SK-N-SH (cell line): Measurements from ENCODE around the gene ASB7. TPM values are rescaled to one million over a fixed set of nuclear protein-coding genes. Genes with fewer than 3 reads are reported as not detected.
"Not testable (repeated sequence)": the region's sequence is repeated elsewhere in the genome, so short reads cannot be mapped to it uniquely, and the experiment has no call there.

ENCODE experiments used
- CTCF ChIA-PET: fragments of 300-600, 350-600 bp; formaldehyde crosslinking; extraction: SDS; loops from one replicate; lab custom pipeline; 2021; lab: Yijun Ruan, JAX
- POLR2A ChIA-PET: fragments of 350-600 bp; sonication (Branson Sonifier 250); formaldehyde crosslinking; extraction: SDS; loops from one replicate; lab custom pipeline; 2020; ENCODE audit warnings: antibody characterized with exemption, inconsistent platforms; lab: Yijun Ruan, JAX
- DNase-seq: peaks from one replicate; pipeline ENCODE4 v3.0.0; 2012
- H2AFZ ChIP-seq: fragments of 200-600 bp; sonication (generic); 2 replicates; pipeline ENCODE4 v1.8.1; 2016; ENCODE audit warnings: antibody characterized with exemption, mild to moderate bottlenecking, low read depth
- H3F3A ChIP-seq: fragments of 200-600 bp; sonication (generic); replicated peaks from 2 replicates; pipeline ENCODE3; 2016; ENCODE audit warnings: antibody characterized with exemption, mild to moderate bottlenecking; ENCODE audit not compliant: insufficient read depth
- H3K27ac ChIP-seq, 2 experiments: fragments of 200-500 bp in 1 of 2; fragments of 200-600 bp in 1 of 2; sonication (Bioruptor generic) in 1 of 2; sonication (generic), shearing (Covaris generic) in 1 of 2; 2 replicates each; pipeline versions ENCODE4 v1.5.1 to v1.6.1; 2014 to 2016; ENCODE audit warnings: low read depth in 2 of 2, inconsistent platforms in 1 of 2, low read length in 1 of 2, mild to moderate bottlenecking in 1 of 2, mixed read lengths in 1 of 2
- H3K27me3 ChIP-seq: fragments of 200-600 bp; sonication (generic), shearing (Covaris generic); 2 replicates; pipeline ENCODE4 v1.6.1; 2016; ENCODE audit warnings: mixed run types; ENCODE audit not compliant: insufficient read depth
- H3K36me3 ChIP-seq, 2 experiments: fragments of 200-500 bp in 1 of 2; fragments of 200-600 bp in 1 of 2; sonication (Bioruptor generic) in 1 of 2; sonication (generic) in 1 of 2; replicated peaks in 1 of 2; 2 replicates each; pipeline versions ENCODE3 to v1.5.1; 2014 to 2016; ENCODE audit warnings: low read length in 1 of 2, mild to moderate bottlenecking in 1 of 2; ENCODE audit not compliant: insufficient read depth in 2 of 2, control insufficient read depth in 1 of 2
- H3K4me1 ChIP-seq, 2 experiments: fragments of 200-500 bp in 1 of 2; fragments of 200-600 bp in 1 of 2; sonication (Bioruptor generic) in 1 of 2; sonication (generic), shearing (Covaris generic) in 1 of 2; 2 replicates each; pipeline versions ENCODE4 v1.5.1 to v1.6.1; 2014 to 2016; ENCODE audit warnings: low read depth in 1 of 2, low read length in 1 of 2, mixed run types in 1 of 2; ENCODE audit not compliant: insufficient read depth in 2 of 2, control insufficient read depth in 1 of 2
- H3K4me2 ChIP-seq: fragments of 200-600 bp; sonication (generic), shearing (Covaris generic); 2 replicates; pipeline ENCODE4 v1.6.1; 2017; ENCODE audit warnings: mixed run types
- H3K4me3 ChIP-seq, 2 experiments: fragments of 200-500 bp in 1 of 2; fragments of 200-600 bp in 1 of 2; sonication (Bioruptor generic) in 1 of 2; sonication (generic), shearing (Covaris generic) in 1 of 2; 2 replicates each; pipeline versions ENCODE4 v1.5.1 to v1.8.1; 2014 to 2016; ENCODE audit warnings: low read depth in 2 of 2, inconsistent platforms in 1 of 2, low read length in 1 of 2, mild to moderate bottlenecking in 1 of 2, mixed read lengths in 1 of 2, moderate library complexity in 1 of 2
- H3K79me2 ChIP-seq: fragments of 200-600 bp; sonication (generic); 2 replicates; pipeline ENCODE4 v1.8.1; 2017; ENCODE audit warnings: mild to moderate bottlenecking; ENCODE audit not compliant: insufficient read depth
- H3K9ac ChIP-seq: fragments of 200-600 bp; sonication (generic); 2 replicates; pipeline ENCODE4 v1.6.1; 2017; ENCODE audit warnings: mixed run types
- H3K9me2 ChIP-seq: fragments of 200-600 bp; sonication (generic); 2 replicates; pipeline ENCODE4 v1.6.1; 2017; ENCODE audit warnings: mixed run types
- H3K9me3 ChIP-seq: fragments of 200-600 bp; sonication (generic); 2 replicates; pipeline ENCODE4 v1.6.1; 2017; ENCODE audit warnings: mixed run types, mild to moderate bottlenecking, moderate library complexity
- H4K20me1 ChIP-seq: fragments of 200-600 bp; sonication (generic); 2 replicates; pipeline ENCODE4 v1.6.1; 2017; ENCODE audit warnings: mild to moderate bottlenecking, mixed run types; ENCODE audit not compliant: insufficient read depth
- CHD2 ChIP-seq: fragments of 150-350 bp; IDR thresholded peaks from 2 replicates; pipeline ENCODE4 v1.6.1; 2018; ENCODE audit warnings: low read length; ENCODE audit not compliant: partially characterized antibody
- CTCF ChIP-seq: fragments of 200-600 bp; sonication (generic); IDR thresholded peaks from 2 replicates; pipeline ENCODE4 v1.6.1; 2017; ENCODE audit warnings: antibody characterized with exemption, mild to moderate bottlenecking, moderate library complexity
- FOXJ3 ChIP-seq: sonication (generic); formaldehyde crosslinking; IDR thresholded peaks from 2 replicates; pipeline ENCODE4 v1.5.1; 2020; ENCODE audit warnings: mild to moderate bottlenecking, missing genetic modification reagents
- JUND ChIP-seq: IDR thresholded peaks from 2 replicates; pipeline ENCODE4 v1.4.0; 2012
- NRF1 ChIP-seq: IDR thresholded peaks from 2 replicates; pipeline ENCODE4 v1.6.1; 2012; ENCODE audit warnings: low read depth, mild to moderate bottlenecking, low read length
- POLR2AphosphoS5 ChIP-seq: IDR thresholded peaks from 2 replicates; pipeline ENCODE4 v1.6.1; 2012; ENCODE audit warnings: low read depth, low read length
- RAD21 ChIP-seq: IDR thresholded peaks from 2 replicates; pipeline ENCODE4 v1.6.1; 2012; ENCODE audit warnings: mild to moderate bottlenecking, low read length
- RCOR1 ChIP-seq: fragments of 150-350 bp; IDR thresholded peaks from 2 replicates; pipeline ENCODE4 v1.6.1; 2017; ENCODE audit warnings: antibody characterized with exemption, low read length
- SMC3 ChIP-seq: IDR thresholded peaks from 2 replicates; pipeline ENCODE4 v1.6.1; 2012; ENCODE audit warnings: low read depth, low read length, improper control_type of control experiment
- USF2 ChIP-seq: fragments of 150-350 bp; IDR thresholded peaks from 2 replicates; pipeline ENCODE4 v1.6.1; 2017; ENCODE audit warnings: antibody characterized with exemption, low read length, low read depth, borderline replicate concordance
- WGBS: methylation state at CpG from one replicate; pipeline ENCODE4 v1.1.6; 2017; ENCODE audit warnings: low lambda C conversion rate; 5-methylcytosine and 5-hydroxymethylcytosine counted together
- polyA plus RNA-seq, 3 experiments: library from polyadenylated mRNA; depleted of rRNA; stranded (reverse); fragments of >200 nt; gene quantifications; 2 replicates each; pipeline ENCODE4 v1.2.3, GENCODE V29; 2012

ASB7 gene
- polyA plus RNA-seq, 1 of the 3 experiments (the other 2 are of a cell fraction) = 6.1 TPM

DNA sequence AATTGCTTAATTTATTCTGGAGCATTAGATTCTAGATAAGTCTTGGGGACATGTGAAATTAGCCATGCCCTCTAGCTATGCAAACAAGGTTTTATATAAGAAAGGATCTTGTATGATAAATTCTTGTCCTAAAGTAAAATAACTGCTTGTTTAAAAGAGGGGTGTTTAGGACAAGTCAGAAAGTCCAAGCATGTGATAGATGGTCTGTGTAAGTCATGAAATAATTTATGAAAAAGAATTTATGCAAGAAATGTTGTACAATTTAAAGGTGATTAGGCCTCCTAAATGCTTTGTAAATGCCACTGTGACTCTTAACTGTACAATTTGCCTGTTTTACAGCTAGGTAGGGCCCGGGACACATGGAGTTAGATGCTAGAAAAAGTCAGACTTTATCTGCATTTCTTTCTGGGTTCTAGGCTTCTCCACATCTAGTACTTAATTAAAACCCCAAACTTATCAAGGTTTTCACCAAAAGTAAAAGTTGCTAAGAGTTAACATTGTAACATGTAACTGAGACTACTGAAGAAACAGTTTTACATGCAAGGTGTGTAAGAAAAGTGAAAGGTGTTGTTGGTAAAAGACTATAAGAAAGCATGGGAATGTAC lies 13.6 kb upstream of the ASB7 start:
- Histone ChIP-seq H3K36me3 (peaks cover 6 to 16% of the 10 kb centered on the region in 2 experiments), H3K9ac (no peak overlapping the region), H3K79me2 (peaks cover 44% of the 10 kb centered on the region), H3F3A (no peaks in the 10 kb centered on the region), H3K27ac (no peak overlapping the region), H4K20me1 (no peaks in the 10 kb centered on the region), H3K4me3 (no peak overlapping the region), H3K27me3 (no peaks in the 10 kb centered on the region), H2AFZ (no peak overlapping the region), H3K9me3 (peaks cover 22% of the 10 kb centered on the region; the same call in 1 of the 2 replicates), H3K4me1 (no peaks in the 10 kb centered on the region), H3K4me2 (no peak overlapping the region), H3K9me2 (no peaks in the 10 kb centered on the region)
- ChIA-PET CTCF (interaction anchor here (0.7 to 1.6 kb wide), 5 partner anchors 16 to 239 kb away, joined by 3 to 5 read pairs (median 3); no protein-coding TSS in a partner anchor), POLR2A (no interaction called here)
- WGBS = 67% methylated on average over 1 of the region's 1 CpG
- TF ChIP-seq POLR2AphosphoS5 = no peak
- TF ChIP-seq FOXJ3 (CRISPR knock-in tag) = no peak
- no peak for DNase-seq

DNA sequence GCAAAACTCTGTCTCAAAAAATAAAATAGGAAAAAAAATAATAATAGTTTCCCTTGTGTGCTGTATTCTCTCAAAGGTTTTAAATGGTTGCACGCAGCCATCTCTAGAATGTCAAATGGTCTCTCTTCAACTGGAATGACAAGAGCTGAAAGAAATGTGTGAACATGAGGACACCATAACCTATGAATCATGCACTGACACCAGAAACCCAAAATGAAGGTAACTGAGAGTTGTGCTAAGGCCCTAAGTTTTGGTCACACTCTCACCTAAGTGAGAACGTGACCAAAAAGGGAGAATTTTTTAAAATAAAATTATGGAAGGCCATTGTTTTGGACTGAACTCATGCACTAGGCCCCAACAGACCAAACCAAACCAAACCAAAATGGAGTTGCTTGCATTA lies 11.2 kb upstream of the ASB7 start:
- peaks cover 0 to 23% of the 10 kb centered on the region in 2 experiments for H3K36me3 ChIP-seq
- H3F3A ChIP-seq, H3K4me3 ChIP-seq, POLR2A ChIA-PET, H3K27ac ChIP-seq, DNase-seq, H4K20me1 ChIP-seq, H3K9ac ChIP-seq, H3K27me3 ChIP-seq, H3K9me2 ChIP-seq, H3K4me2 ChIP-seq, H3K4me1 ChIP-seq, H2AFZ ChIP-seq: not testable (repeated sequence)
- H3K9me3 ChIP-seq = peaks cover 22% of the 10 kb centered on the region; the same call in 1 of the 2 replicates
- 93% methylated on average over 2 of the region's 2 CpGs for WGBS
- CTCF ChIA-PET = interaction anchor here (0.9 kb wide), 1 partner anchor 17 kb away, joined by 5 read pairs; no protein-coding TSS in a partner anchor
- peaks cover 67% of the 10 kb centered on the region for H3K79me2 ChIP-seq

DNA sequence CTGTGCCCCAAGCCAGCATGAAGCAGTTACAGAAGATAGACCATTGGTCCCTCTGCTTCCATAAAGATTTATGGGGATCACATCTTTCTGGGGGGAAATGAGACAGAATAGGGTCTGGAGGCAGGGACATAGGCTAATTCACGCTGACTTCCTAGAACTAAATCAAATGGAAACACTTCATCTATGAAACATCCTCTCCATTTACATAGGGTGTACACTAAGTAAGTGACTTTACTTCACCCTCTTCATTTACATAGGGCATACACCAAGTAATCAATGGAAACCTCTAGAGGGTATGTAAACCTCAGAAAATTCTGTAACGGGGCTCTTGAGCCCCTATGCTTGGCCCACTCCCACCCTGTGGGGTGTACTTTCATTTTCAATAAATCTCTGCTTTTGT lies 10.6 kb upstream of the ASB7 start:
- H3K9ac ChIP-seq = no peak overlapping the region
- H3K27ac ChIP-seq = no peak overlapping the region
- peaks cover 22% of the 10 kb centered on the region; the same call in 1 of the 2 replicates for H3K9me3 ChIP-seq
- no peak overlapping the region for H3K4me2 ChIP-seq
- no peaks in the 10 kb centered on the region for H4K20me1 ChIP-seq
- TF ChIP-seq USF2 (no peak), RCOR1 (no peak), RAD21 (no peak), JUND (no peak), CTCF (no peak), NRF1 (no peak), CHD2 (no peak), SMC3 (no peak)
- whole genome bisulfite sequencing = 69% methylated on average over 2 of the region's 2 CpGs
- POLR2A ChIA-PET = no interaction called here
- H3K36me3 ChIP-seq = peaks cover 0 to 23% of the 10 kb centered on the region in 2 experiments
- no peaks in the 10 kb centered on the region for H3K9me2 ChIP-seq
- no peaks in the 10 kb centered on the region for H3K27me3 ChIP-seq
- H2AFZ ChIP-seq = no peak overlapping the region
- H3K4me3 ChIP-seq = no peak overlapping the region
- no peaks in the 10 kb centered on the region for H3F3A ChIP-seq
- no peak for DNase-seq
- H3K79me2 ChIP-seq = peaks cover 69% of the 10 kb centered on the region
- peaks cover 0 to 9% of the 10 kb centered on the region in 2 experiments; a peak in 1 of 4 replicates for H3K4me1 ChIP-seq
- CTCF ChIA-PET = interaction anchor here (0.8 kb wide), 1 partner anchor 416 kb away, joined by 3 read pairs; no protein-coding TSS in a partner anchor
